CD4-positive, alpha-beta T cell treated with Interferon alpha-2 for 1 hour (primary cell): ENCODE measurements around the gene FAM9A.
A peak's percentile ranks its signal among the peaks of the same experiment; 100 is the strongest.
"Not testable (repeated sequence)": the region's sequence is repeated elsewhere in the genome, so short reads cannot be mapped to it uniquely, and the experiment has no call there.

Source experiments
- DNase-seq, 2 donors: peaks; one replicate each; pipeline ENCODE4 v3.0.0-alpha.2; 2020 to 2022

FAM9A gene

GRCh38 chrX:8800351-8800750 is 832 bp downstream of the FAM9A start:
- not testable (repeated sequence) for DNase-seq

- not testable (repeated sequence) for DNase-seq
These were observed 1.9 kb downstream of the FAM9A start for GRCh38 chrX:8799281-8799680.

GRCh38 chrX:8798702-8799101 is 2.5 kb downstream of the FAM9A start:
- not testable (repeated sequence) for DNase-seq

GRCh38 chrX:8787119-8787518 is 14.1 kb downstream of the FAM9A start:
- DNase-seq: not testable (repeated sequence)

GRCh38 chrX:8784162-8784561 is 17.0 kb downstream of the FAM9A start:
- no peak for DNase-seq

- DNase-seq: no peak
These were observed 17.5 kb downstream of the FAM9A start for GRCh38 chrX:8783714-8784098.

- DNase-seq: peak; percentile 44 to 48
These were observed 18.0 kb downstream of the FAM9A start for GRCh38 chrX:8783097-8783713.

GRCh38 chrX:8782595-8782994 is 18.6 kb downstream of the FAM9A start:
- no peak for DNase-seq

GRCh38 chrX:8781921-8782320 is 19.3 kb downstream of the FAM9A start:
- DNase-seq: not testable (repeated sequence)

- DNase-seq: no peak
These were observed 28.1 kb downstream of the FAM9A start for GRCh38 chrX:8773117-8773516.

GRCh38 chrX:8760021-8760420 is 41.2 kb downstream of the FAM9A start:
- DNase-seq: no peak

- not testable (repeated sequence) for DNase-seq
These were observed 42.5 kb downstream of the FAM9A start for GRCh38 chrX:8758706-8759105.

GRCh38 chrX:8757609-8758389 is 43.4 kb downstream of the FAM9A start:
- not testable (repeated sequence) for DNase-seq

GRCh38 chrX:8755813-8756212 is 45.4 kb downstream of the FAM9A start:
- DNase-seq: no peak

- no peak for DNase-seq
These were observed 46.1 kb downstream of the FAM9A start for GRCh38 chrX:8755116-8755515.

- no peak for DNase-seq
These were observed 51.5 kb downstream of the FAM9A start for GRCh38 chrX:8749697-8750096.

- peak in 1 of 2 donors; percentile 23 for DNase-seq
These were observed 52.3 kb downstream of the FAM9A start for GRCh38 chrX:8748855-8749254.

GRCh38 chrX:8743126-8743732 is 58.0 kb downstream of the FAM9A start:
- peak; percentile 42 to 54 for DNase-seq

- no peak for DNase-seq
These were observed 59.2 kb downstream of the FAM9A start for GRCh38 chrX:8741981-8742380.
